ENCODE data around the gene VAPB. TPM values are rescaled to one million over a fixed set of nuclear protein-coding genes. Genes with fewer than 3 reads are reported as not detected.

VAPB gene
- total RNA-seq, 1 experiment from 2014 or later = 16.0 TPM

DNA sequence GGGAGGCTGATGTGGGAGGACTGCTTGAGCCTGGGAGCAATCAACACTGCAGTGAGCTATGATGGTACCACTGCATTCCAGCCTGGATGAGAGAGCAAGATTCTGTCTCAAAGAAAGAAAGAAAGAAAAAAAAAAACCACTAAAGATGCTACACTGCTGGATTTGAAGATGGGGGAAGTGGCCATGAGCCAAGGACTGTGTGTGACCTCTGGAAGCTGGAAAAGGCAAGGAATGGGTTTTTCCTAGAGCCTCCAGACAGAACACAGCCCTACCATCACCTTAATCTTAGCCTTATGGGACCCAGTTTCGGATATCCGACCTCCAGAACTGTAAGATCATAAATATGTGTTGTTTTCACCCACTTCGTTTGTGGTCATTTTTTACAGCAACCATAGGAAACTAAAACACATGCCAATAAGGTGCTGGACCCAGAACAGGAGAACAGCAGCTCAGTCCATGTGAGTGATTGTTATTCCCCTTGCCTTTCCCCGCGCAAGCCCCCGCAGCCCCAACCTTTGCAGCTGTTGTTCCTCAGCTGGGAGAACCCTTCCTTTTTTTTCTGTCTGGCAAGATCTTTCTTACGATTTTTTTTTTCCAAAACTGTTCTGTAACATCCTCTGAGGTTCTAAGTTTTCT is 11.1 kb upstream of the VAPB start:
- peak; percentile 50 for DNase-seq (ENCODE audit: low read depth)

GRCh38 chr20:58378704-58379103 is 10.3 kb upstream of the VAPB start:
- DNase-seq (ENCODE audit: low read depth) = no peak

DNA sequence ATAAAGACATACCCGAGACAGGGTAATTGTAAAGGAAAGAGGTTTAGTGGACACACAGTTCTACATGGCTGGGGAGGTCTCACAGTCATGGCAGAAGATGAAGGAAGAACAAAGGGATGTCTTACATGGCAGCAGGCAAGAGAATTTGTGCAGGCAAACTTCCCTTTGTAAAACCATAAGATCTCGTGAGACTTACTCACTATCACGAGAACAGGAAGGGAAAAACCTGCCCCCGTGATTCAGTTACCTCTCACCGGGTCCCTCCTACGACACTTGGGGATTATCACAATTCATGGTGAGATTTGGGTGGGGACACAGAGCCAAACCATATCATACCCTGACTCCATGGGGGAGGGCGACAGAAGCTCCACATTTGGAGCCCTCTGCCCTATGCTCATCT is 7.4 kb upstream of the VAPB start:
- DNase-seq (ENCODE audit: low read depth) = no peak

- no peak for DNase-seq (ENCODE audit: low read depth)
Observed at GRCh38 chr20:58382096-58382495, 6.9 kb upstream of the VAPB start.

GRCh38 chr20:58384821-58385220 is 4.2 kb upstream of the VAPB start:
- DNase-seq (ENCODE audit: low read depth) = no peak

DNA sequence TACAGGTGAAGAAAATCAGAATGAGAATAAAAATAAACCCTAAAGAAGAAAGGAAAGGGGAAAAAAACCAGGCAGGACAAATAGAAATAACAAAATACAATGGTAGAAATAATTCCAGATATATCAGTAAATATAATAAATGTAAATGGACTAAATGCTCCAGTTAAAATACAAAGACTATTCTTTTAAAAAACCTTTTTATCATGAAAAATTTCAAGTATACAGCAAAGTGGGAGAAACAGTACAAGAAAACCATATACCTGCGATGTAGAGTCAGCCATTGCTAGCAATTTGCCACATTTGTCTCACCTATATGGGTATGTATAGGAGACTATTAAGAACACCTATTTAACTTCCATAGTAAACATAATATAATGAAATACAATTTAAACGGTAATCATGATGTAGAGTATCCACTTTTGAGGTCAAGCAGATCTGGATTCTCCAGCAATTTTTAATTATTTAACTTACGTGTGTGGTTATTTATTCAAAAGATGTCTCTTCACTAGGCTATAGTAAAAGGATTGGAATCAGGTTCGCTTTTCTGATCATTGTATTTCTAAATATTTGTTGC is 914 bp upstream of the VAPB start:
- no peak for DNase-seq (ENCODE audit: low read depth)

DNA sequence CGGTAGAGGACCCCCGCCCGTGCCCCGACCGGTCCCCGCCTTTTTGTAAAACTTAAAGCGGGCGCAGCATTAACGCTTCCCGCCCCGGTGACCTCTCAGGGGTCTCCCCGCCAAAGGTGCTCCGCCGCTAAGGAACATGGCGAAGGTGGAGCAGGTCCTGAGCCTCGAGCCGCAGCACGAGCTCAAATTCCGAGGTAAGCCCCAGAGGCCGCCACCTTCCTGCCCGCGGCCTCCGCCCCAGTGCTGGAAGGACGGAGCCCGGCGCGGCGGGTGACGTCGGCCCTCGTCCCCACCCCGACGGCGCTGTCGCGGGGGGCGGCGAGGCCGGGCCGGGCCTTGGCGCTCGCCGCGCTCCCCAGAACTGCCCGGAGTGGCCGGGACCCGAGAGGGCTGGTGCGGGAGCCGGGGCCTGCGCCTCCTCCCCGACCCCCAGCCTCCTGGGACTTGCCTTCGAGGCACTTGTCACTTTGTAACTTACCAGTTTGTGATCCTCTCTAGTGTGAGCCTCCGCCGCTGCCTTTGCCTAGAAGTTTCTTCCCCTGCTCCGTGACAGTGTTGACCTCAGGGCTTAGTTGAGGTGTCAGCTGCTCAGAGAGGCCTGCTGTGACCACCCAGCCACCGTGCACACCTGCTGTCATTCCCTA is 417 bp downstream of the VAPB start:
- DNase-seq (ENCODE audit: low read depth) = peak; percentile 38

DNA sequence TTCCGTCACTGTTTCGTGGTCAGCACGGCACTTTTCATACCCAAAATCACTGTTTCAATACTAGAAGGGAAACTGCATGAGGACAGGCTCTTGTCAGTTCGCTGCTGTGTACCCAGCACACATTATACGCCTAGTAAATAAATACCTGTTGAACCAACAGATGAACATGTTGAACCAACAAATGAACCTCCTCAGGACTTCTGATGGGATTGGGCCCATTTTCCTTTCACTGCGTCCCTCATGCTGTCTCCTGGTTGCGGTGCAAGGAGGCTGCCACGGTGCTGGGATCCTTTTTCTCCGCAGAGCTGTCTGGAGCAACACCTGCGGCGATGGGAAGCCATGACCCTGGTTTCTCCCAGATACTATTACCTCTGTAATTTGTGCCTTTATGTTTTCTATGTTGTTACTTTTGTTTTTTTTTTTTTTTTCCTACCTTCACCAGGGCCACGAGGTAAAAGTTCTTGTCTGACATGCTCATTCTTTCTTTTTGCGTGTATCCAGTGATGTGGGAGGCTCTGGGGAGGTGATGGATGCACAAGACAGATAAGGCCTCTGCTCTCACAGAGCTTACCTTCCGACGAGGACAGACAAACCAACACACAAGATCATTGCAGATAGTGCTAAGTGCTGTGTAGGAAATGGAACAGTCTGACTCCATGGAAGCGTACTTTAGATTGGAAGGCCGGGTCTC is 1.1 kb downstream of the VAPB start:
- DNase-seq (ENCODE audit: low read depth) = no peak

GRCh38 chr20:58390659-58391035 is 1.6 kb downstream of the VAPB start:
- DNase-seq (ENCODE audit: low read depth) = no peak

- DNase-seq (ENCODE audit: low read depth) = no peak
Observed at GRCh38 chr20:58392286-58392685, 3.3 kb downstream of the VAPB start.

DNA sequence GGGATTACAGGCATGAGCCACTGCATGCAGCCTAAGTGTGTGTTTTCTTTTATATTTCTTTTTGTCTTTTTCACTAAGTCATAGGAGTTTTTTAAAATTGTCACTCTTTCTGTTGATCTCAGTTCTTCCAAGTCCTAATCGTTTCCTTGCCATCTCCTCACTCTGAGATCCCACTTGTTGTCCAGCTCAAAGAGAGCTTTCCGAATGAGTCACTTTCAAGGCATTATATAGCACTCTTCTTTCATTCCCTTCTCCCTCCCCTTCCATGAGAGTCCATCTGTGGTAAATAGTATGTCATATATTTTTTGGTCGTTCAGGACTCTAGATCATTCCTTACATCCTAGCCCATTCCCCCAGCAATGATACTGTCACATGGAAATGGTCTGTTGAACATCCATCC is 4.3 kb downstream of the VAPB start:
- peak; percentile 31 for DNase-seq (ENCODE audit: low read depth)

DNA sequence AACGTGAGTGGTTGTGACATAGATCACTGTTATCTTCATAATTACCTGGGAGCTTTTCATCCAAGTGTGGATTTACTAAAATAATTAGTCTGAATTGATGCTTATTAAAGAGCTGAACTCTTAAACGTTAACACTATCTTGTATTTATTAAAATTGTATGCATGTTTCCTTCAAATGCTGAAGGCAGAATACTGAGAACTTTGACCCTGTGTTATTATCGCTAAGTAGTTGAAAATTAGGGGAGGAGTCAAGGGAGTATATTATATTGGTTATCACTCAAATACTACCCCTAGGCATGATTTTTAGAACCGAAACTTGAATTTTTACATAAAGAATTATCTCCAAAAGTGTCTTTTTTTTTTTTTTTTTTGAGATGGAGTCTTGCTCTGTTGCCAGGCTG is 5.8 kb downstream of the VAPB start:
- no peak for DNase-seq (ENCODE audit: low read depth)

DNA sequence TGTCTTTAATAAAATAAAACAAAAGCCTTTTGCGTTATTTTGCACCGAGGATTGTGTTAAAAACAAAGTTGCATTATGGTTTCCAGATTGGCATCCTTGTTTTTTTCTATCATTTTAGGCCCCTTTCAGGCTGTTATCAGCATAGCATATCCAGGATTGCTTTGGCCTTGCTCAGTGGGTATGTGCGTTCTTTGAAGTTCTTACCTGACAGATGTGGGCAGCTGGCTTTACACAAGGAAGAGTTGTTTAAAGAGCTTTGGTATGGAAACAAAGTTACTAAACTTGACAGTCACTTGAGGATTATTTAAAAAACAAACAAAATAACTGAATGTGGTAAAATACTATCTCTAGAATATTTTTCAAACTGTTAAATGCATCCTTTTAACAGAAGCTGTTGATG is 6.6 kb downstream of the VAPB start:
- DNase-seq (ENCODE audit: low read depth) = no peak

DNA sequence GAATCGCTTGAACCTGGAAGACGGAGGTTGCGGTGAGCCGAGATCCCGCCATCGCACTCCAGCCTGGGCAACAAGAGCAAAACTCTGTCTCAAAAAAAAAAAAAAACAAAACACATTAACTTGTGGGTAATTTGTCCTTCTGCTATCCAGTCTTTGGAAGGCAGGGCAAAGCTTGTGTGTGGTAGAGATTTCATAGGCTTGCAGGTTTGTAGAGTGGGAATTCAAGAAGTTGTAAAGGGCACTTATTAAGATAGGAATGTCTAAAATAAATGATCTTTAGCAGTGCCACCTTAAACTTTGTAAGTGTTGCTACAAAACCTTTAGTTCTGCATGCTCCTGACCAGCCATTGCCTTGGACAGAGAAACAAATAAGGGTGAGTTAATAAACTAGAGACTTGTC is 8.4 kb downstream of the VAPB start:
- no peak for DNase-seq (ENCODE audit: low read depth)

DNA sequence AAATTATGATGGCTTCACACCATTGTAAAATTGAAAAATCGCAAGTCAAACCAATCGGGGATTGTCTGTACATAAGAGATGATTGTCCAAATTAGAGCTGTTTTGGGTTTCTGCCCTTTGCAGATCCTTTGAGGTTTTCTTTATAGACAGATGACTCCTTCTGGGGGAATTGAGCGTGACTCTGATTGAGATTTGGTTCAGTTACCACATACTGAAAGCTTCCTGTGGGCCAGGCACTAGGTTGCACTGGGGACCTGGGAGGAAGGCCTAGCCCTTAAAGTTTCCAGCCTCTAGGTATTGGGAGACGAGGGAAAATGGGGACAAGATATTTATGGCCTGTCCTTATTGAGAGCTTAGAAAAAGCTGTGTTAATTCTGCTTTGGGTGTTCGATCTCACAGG is 9.2 kb downstream of the VAPB start:
- no peak for DNase-seq (ENCODE audit: low read depth)

- no peak for DNase-seq (ENCODE audit: low read depth)
Observed at GRCh38 chr20:58399926-58400325, 10.9 kb downstream of the VAPB start.

GRCh38 chr20:58401162-58401561 is 12.1 kb downstream of the VAPB start:
- no peak for DNase-seq (ENCODE audit: low read depth)

DNA sequence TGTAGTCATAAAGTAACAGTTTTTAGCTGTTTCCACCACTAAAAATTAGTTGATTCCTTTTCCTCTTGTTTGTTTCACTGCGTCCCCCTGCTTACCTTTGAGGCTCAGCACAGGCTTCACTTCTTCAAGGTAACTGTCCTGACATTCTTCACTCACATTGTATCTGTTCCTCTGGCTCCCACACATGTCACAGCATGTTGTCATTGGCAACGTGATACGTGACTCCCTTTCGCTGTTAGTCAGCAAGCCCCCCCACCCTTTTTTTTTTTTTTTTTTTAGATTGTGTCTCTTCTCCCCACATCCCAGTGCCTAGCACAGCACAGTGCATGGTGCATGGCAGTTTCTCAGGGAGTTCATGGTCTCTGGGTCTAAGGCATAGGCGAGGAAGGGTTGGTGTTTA is 13.3 kb downstream of the VAPB start:
- no peak for DNase-seq (ENCODE audit: low read depth)

GRCh38 chr20:58402827-58403226 is 13.8 kb downstream of the VAPB start:
- DNase-seq (ENCODE audit: low read depth) = no peak

GRCh38 chr20:58403272-58403671 is 14.2 kb downstream of the VAPB start:
- no peak for DNase-seq (ENCODE audit: low read depth)

- no peak for DNase-seq (ENCODE audit: low read depth)
Observed at GRCh38 chr20:58405504-58406291, 16.7 kb downstream of the VAPB start.

- DNase-seq (ENCODE audit: low read depth) = no peak
Observed at GRCh38 chr20:58406422-58407001, 17.5 kb downstream of the VAPB start.

Measured in LHCN-M2 (cell line).